Mucosa of descending colon (tissue), 3 donors: Measurements from ENCODE around the gene TM7SF2. TPM values are rescaled to one million over a fixed set of nuclear protein-coding genes. Genes with fewer than 3 reads are reported as not detected.

Experiments used
- ATAC-seq: fragments of 200-7000 bp; cut with Tn5 transposase; one replicate; pipeline ENCODE4 v1.9.1; 2020; ENCODE audit warnings: mild to moderate bottlenecking, moderate library complexity
- DNase-seq, 3 donors: peaks; one replicate each; pipeline ENCODE4 v3.0.0-alpha.2; 2020
- H3K36me3 ChIP-seq: fragments of 200-600 bp; one replicate; pipeline ENCODE4 v1.8.0; 2021; ENCODE audit warnings: low read depth, mild to moderate bottlenecking
- H3K4me1 ChIP-seq: fragments of 200-600 bp; one replicate; pipeline ENCODE4 v1.8.0; 2021; ENCODE audit warnings: low read depth, mild to moderate bottlenecking
- H3K4me3 ChIP-seq: fragments of 200-600 bp; one replicate; pipeline ENCODE4 v1.8.0; 2021; ENCODE audit warnings: mild to moderate bottlenecking
- H3K9me3 ChIP-seq: fragments of 200-600 bp; one replicate; pipeline ENCODE4 v1.8.0; 2021; ENCODE audit warnings: mild to moderate bottlenecking
- intact Hi-C, 2 donors: fragments of 100-400 bp; cut with DNase I in 1 of 2; cut with micrococcal nuclease in 1 of 2; formaldehyde crosslinking; loops; one replicate each; pipeline versions ENCODE4 v1.11.0 to v1.11.1; 2022; cut with DNase I, micrococcal nuclease
- total RNA-seq, 3 donors: library from RNA; stranded (reverse); fragmentation: NEBNext Ultra II Directional in 2 of 3; extraction: Animal tissue kit (Norgen Biotek cat#: 25700) in 2 of 3; gene quantifications; one replicate each; pipeline versions ENCODE4 v1.2.1 to v1.2.4, GENCODE V29; 2021 to 2023
- TF ChIP-seq, protein P1 (sequence below): fragments of 200-600 bp; IDR thresholded peaks from one replicate; pipeline ENCODE4 v1.8.0; 2022; ENCODE audit warnings: antibody characterized with exemption, mild to moderate bottlenecking
- donor health status: DM: no; HTN: no; CAD: no; lungs with moderate emphysema.
- donor health status: DM: no; HTN: no; CAD: no.
- donor health status: DM: no; HTN: yes; CAD: no.

The TM7SF2 gene
- total RNA-seq, 3 donors from 2014 or later, result 13.1 to 25.7 (median 23.6) TPM

DNA sequence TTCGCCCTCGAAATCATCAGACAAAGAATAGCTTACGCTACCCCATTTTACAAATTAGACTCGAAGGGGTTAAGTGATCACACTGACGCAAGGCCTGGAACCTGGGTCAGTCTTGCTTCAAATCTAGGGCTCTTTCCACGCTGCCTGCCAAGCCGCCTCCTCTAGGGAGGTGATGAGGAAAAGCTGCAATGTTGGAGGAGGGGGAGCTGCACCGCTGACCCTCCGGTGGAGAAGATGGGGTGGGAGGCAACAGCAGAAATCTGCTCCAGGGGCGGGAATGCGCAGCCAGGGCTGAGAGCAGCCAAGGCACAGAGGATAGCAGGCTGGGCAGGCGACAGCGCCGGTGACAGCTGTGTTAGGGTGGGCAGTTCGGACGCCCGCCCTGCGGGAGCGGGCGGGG, 22.1 kb downstream of the TM7SF2 start:
- H3K4me3 ChIP-seq, result peak overlapping the region; percentile 92
- H3K4me1 ChIP-seq, result peaks cover 22% of the 10 kb centered on the region
- peak in 2 of 3 donors; percentile 54 to 72 for DNase-seq
- H3K9me3 ChIP-seq, result no peaks in the 10 kb centered on the region
- intact Hi-C loops, result no loop called here
- no peak for ATAC-seq
- TF ChIP-seq, protein P1, sequence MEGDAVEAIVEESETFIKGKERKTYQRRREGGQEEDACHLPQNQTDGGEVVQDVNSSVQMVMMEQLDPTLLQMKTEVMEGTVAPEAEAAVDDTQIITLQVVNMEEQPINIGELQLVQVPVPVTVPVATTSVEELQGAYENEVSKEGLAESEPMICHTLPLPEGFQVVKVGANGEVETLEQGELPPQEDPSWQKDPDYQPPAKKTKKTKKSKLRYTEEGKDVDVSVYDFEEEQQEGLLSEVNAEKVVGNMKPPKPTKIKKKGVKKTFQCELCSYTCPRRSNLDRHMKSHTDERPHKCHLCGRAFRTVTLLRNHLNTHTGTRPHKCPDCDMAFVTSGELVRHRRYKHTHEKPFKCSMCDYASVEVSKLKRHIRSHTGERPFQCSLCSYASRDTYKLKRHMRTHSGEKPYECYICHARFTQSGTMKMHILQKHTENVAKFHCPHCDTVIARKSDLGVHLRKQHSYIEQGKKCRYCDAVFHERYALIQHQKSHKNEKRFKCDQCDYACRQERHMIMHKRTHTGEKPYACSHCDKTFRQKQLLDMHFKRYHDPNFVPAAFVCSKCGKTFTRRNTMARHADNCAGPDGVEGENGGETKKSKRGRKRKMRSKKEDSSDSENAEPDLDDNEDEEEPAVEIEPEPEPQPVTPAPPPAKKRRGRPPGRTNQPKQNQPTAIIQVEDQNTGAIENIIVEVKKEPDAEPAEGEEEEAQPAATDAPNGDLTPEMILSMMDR, result no peak
- peaks cover 22% of the 10 kb centered on the region for H3K36me3 ChIP-seq

- Histone ChIP-seq H3K9me3 (no peaks in the 10 kb centered on the region), H3K36me3 (peaks cover 20% of the 10 kb centered on the region), H3K4me1 (peaks cover 22% of the 10 kb centered on the region), H3K4me3 (peak within 1 kb of the TSS; percentile 92)
- TF ChIP-seq, protein P1, result no peak
- intact Hi-C loops, result no loop called here
- DNase-seq (peak; percentile 95 to 96 (median 95)), ATAC-seq (peak; percentile 83)
Measured at GRCh38 chr11:65134240-65134951, 22.7 kb downstream of the TM7SF2 start, which contains the start of gene SYVN1. SYVN1 (minus strand) TSS chr11:65134519; CDS start chr11:65133601, 918 bp downstream.

- intact Hi-C loops, result no loop called here
- TF ChIP-seq, protein P1, result no peak
- Histone ChIP-seq H3K4me3 (peak overlapping the region; percentile 92), H3K4me1 (peaks cover 22% of the 10 kb centered on the region), H3K9me3 (no peaks in the 10 kb centered on the region), H3K36me3 (peaks cover 14% of the 10 kb centered on the region)
- peak; percentile 93 to 96 (median 94) for DNase-seq
- peak; percentile 82 for ATAC-seq
Measured at GRCh38 chr11:65134952-65135632, 23.4 kb downstream of the TM7SF2 start.

DNA sequence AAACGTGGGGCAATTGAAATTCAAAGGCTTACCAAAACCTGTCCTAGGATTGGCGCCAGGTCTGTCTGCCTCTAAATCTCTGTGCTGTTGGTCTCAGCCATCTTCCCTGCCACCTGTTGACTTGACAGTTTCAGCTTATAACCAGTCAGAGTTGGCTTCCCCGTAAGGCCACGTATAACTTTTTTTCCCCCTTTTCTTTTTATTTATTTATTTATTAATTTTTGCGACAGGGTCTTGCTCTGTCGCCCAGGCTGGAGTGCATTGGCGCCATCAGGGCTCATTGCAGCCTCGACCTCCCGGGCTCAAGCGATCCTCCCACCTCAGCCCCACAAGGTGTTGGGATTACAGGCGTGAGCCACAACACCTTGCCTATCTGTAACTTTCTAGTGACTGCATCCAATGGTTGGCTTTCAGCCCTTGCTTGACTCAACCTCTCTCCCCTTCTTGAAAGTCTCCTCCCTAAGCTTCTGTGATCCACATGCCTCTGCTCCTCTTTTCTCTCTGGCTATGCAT, 24.0 kb downstream of the TM7SF2 start:
- no peaks in the 10 kb centered on the region for H3K9me3 ChIP-seq
- no peak overlapping the region for H3K4me3 ChIP-seq
- TF ChIP-seq, protein P1, result no peak
- intact Hi-C loops, result no loop called here
- DNase-seq (no peak), ATAC-seq (no peak)
- H3K4me1 ChIP-seq, result peaks cover 22% of the 10 kb centered on the region
- peaks cover 13% of the 10 kb centered on the region for H3K36me3 ChIP-seq

- DNase-seq, result peak in 2 of 3 donors; percentile 64
- TF ChIP-seq, protein P1, result no peak
- intact Hi-C loops, result no loop called here
Measured at GRCh38 chr11:65136515-65137096, 24.9 kb downstream of the TM7SF2 start.

More at GRCh38 chr11:65136515-65137096, 24.9 kb downstream of the TM7SF2 start:
- ATAC-seq, result peak; percentile 35
- no peaks in the 10 kb centered on the region for H3K9me3 ChIP-seq
- peaks cover 7% of the 10 kb centered on the region for H3K36me3 ChIP-seq
- peaks cover 22% of the 10 kb centered on the region for H3K4me1 ChIP-seq
- H3K4me3 ChIP-seq, result no peak overlapping the region
